Measurements from ENCODE around the gene PDE11A. TPM values are rescaled to one million over a fixed set of nuclear protein-coding genes. Genes with fewer than 3 reads are reported as not detected.
A peak's percentile ranks its signal among the peaks of the same experiment; 100 is the strongest.

The PDE11A gene
- total and polyA plus RNA-seq, 2 of the 13 experiments (the other 11 are each of a cell fraction or from before 2014, with no cell fraction given) = 1.2 to 1.7 TPM

GRCh38 chr2:177618255-177619253 is 454.0 kb downstream of the PDE11A start (continued):
- TF ChIP-seq, protein P1, sequence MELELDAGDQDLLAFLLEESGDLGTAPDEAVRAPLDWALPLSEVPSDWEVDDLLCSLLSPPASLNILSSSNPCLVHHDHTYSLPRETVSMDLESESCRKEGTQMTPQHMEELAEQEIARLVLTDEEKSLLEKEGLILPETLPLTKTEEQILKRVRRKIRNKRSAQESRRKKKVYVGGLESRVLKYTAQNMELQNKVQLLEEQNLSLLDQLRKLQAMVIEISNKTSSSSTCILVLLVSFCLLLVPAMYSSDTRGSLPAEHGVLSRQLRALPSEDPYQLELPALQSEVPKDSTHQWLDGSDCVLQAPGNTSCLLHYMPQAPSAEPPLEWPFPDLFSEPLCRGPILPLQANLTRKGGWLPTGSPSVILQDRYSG (CRISPR knock-in tag; IDR thresholded peaks at IDR 0.05) = no peak
- no peak for TF ChIP-seq ZNF577 (CRISPR knock-in tag; IDR thresholded peaks at IDR 0.05; ENCODE audit: borderline replicate concordance, low read depth)
- no peak for TF ChIP-seq SKI (IDR thresholded peaks at IDR 0.05; ENCODE audit: partially characterized antibody)
- TF ChIP-seq TRIM24 (CRISPR knock-in tag; IDR thresholded peaks at IDR 0.05) = no peak
- TF ChIP-seq, protein P2, sequence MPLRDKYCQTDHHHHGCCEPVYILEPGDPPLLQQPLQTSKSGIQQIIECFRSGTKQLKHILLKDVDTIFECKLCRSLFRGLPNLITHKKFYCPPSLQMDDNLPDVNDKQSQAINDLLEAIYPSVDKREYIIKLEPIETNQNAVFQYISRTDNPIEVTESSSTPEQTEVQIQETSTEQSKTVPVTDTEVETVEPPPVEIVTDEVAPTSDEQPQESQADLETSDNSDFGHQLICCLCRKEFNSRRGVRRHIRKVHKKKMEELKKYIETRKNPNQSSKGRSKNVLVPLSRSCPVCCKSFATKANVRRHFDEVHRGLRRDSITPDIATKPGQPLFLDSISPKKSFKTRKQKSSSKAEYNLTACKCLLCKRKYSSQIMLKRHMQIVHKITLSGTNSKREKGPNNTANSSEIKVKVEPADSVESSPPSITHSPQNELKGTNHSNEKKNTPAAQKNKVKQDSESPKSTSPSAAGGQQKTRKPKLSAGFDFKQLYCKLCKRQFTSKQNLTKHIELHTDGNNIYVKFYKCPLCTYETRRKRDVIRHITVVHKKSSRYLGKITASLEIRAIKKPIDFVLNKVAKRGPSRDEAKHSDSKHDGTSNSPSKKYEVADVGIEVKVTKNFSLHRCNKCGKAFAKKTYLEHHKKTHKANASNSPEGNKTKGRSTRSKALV (CRISPR knock-in tag; IDR thresholded peaks at IDR 0.05) = no peak
- TF ChIP-seq ZNF205 (CRISPR knock-in tag; IDR thresholded peaks at IDR 0.05) = no peak; the same call in 1 of the 2 replicates
- peak; percentile 44; the same call in 1 of the 2 replicates for TF ChIP-seq STAT5B (CRISPR knock-in tag; IDR thresholded peaks at IDR 0.05)
- TF ChIP-seq, protein P3, sequence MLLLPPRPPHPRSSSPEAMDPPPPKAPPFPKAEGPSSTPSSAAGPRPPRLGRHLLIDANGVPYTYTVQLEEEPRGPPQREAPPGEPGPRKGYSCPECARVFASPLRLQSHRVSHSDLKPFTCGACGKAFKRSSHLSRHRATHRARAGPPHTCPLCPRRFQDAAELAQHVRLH (CRISPR knock-in tag; IDR thresholded peaks at IDR 0.05; ENCODE audit: borderline replicate concordance, low read depth) = peak; percentile 71; the same call in 1 of the 2 replicates
- TF ChIP-seq ATM (IDR thresholded peaks at IDR 0.05; ENCODE audit: borderline replicate concordance) = no peak
- TF ChIP-seq MAZ (IDR thresholded peaks at IDR 0.05; ENCODE audit: borderline replicate concordance, low read depth, low read length) = peak; percentile 39; the same call in 1 of the 2 replicates
- peak; percentile 53 for TF ChIP-seq MAZ (CRISPR knock-in tag; IDR thresholded peaks at IDR 0.05; ENCODE audit: low read depth)
- no peak for TF ChIP-seq ZFP37 (CRISPR knock-in tag; IDR thresholded peaks at IDR 0.05; ENCODE audit: borderline replicate concordance)
- TF ChIP-seq, protein P4, sequence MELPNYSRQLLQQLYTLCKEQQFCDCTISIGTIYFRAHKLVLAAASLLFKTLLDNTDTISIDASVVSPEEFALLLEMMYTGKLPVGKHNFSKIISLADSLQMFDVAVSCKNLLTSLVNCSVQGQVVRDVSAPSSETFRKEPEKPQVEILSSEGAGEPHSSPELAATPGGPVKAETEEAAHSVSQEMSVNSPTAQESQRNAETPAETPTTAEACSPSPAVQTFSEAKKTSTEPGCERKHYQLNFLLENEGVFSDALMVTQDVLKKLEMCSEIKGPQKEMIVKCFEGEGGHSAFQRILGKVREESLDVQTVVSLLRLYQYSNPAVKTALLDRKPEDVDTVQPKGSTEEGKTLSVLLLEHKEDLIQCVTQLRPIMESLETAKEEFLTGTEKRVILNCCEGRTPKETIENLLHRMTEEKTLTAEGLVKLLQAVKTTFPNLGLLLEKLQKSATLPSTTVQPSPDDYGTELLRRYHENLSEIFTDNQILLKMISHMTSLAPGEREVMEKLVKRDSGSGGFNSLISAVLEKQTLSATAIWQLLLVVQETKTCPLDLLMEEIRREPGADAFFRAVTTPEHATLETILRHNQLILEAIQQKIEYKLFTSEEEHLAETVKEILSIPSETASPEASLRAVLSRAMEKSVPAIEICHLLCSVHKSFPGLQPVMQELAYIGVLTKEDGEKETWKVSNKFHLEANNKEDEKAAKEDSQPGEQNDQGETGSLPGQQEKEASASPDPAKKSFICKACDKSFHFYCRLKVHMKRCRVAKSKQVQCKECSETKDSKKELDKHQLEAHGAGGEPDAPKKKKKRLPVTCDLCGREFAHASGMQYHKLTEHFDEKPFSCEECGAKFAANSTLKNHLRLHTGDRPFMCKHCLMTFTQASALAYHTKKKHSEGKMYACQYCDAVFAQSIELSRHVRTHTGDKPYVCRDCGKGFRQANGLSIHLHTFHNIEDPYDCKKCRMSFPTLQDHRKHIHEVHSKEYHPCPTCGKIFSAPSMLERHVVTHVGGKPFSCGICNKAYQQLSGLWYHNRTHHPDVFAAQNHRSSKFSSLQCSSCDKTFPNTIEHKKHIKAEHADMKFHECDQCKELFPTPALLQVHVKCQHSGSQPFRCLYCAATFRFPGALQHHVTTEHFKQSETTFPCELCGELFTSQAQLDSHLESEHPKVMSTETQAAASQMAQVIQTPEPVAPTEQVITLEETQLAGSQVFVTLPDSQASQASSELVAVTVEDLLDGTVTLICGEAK (IDR thresholded peaks at IDR 0.05) = peak; percentile 79
- TF ChIP-seq, protein P4 (CRISPR knock-in tag; IDR thresholded peaks at IDR 0.05) = peak; percentile 88
- TF ChIP-seq ZNF430 (CRISPR knock-in tag; IDR thresholded peaks at IDR 0.05) = peak; percentile 65
- no peak for TF ChIP-seq MTF1 (CRISPR knock-in tag; IDR thresholded peaks at IDR 0.05)
- TF ChIP-seq ZBTB38 (CRISPR knock-in tag; IDR thresholded peaks at IDR 0.05) = peak; percentile 73
